ENCODE data around the gene CKM.

- no peak for TF ChIP-seq EZH2 (IDR thresholded peaks at IDR 0.05; ENCODE audit: borderline replicate concordance)
- no peak for TF ChIP-seq CTCF (IDR thresholded peaks at IDR 0.05; ENCODE audit: poor library complexity)
Observed at GRCh38 chr19:45305007-45305406, 17.7 kb downstream of the CKM start.

Data from hepatocyte (in vitro differentiated cells).